Stimulated activated CD4-positive, alpha-beta T cell treated with anti-CD3 and anti-CD28 coated beads, Interleukin-1b, Interleukin-23, amount 100 ng/mL, for 1 hour (primary cell): ENCODE results near the gene ZNF780B.
"Not testable (repeated sequence)": the region's sequence is repeated elsewhere in the genome, so short reads cannot be mapped to it uniquely, and the experiment has no call there.

Source experiments
- DNase-seq, 2 donors: peaks; one replicate each; pipeline ENCODE4 v3.0.0-alpha.2; 2020; ENCODE audit warnings: low read depth in 2 of 2

ZNF780B gene

GRCh38 chr19:40055832-40056504, at the start of gene ZNF780B:
Gene ZNF780B (minus strand): TSS chr19:40056231. CDS start chr19:40050332, 5,899 bp downstream.
- peak; percentile 15 to 31 for DNase-seq

DNA sequence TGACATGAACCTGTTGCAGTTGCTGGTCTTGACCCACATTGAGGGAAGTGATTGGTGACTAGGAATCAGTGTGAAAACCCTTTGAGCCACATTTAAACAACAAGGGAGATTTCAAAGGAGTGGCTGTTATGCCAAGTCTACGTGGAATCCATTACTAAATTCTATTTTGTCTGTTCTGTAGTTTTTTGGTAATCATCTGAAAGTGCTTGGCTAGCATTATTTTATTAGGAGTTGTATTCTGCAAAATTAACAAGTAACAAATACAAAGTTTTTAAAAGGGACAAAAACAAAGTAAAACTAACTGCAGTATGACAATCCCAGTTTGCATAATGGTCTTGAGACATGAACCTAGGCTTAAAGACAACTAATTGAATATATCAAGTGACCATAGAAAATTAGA, 48.7 kb upstream of the ZNF780B start:
- no peak for DNase-seq

DNA sequence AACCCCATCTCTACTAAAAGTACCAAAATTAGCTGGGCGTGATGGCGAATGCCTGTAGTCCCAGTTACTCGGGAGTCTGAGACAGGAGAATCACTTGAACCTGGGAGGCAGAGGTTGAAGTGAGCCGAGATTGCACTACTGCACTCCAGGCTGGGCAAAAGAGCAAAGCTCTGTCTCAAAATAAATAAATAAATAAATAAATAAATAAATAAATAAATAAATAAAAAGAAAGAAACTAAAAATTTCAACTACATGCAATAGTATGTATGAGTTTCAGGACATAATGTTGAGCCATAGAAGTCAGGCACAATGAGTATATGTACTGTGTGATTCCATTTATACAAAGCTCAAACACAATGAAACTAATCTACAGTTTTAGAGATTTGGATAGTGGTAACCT, 47.6 kb upstream of the ZNF780B start:
- no peak for DNase-seq

DNA sequence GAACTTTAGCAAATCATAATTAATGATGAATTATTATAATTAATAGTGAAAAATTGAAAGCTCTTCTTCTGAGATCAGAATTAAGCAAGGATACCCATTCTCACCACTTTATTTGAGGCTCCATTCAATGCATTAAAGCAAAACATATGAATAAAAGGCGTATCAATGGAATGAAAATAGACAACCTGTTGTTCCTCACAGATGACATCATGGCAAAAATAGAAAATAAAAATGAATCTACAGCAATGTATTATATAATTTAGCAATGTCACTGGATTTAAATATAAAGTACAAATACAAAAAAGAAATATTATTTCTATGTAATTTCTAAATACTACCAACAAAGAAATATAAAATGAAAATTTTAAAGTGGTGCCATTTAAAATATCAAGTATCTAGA, 45.8 kb upstream of the ZNF780B start:
- no peak for DNase-seq

GRCh38 chr19:40093416-40093815, 37.4 kb upstream of the ZNF780B start:
- DNase-seq: no peak

- DNase-seq: no peak
Measured at GRCh38 chr19:40091205-40092129, 35.4 kb upstream of the ZNF780B start.

DNA sequence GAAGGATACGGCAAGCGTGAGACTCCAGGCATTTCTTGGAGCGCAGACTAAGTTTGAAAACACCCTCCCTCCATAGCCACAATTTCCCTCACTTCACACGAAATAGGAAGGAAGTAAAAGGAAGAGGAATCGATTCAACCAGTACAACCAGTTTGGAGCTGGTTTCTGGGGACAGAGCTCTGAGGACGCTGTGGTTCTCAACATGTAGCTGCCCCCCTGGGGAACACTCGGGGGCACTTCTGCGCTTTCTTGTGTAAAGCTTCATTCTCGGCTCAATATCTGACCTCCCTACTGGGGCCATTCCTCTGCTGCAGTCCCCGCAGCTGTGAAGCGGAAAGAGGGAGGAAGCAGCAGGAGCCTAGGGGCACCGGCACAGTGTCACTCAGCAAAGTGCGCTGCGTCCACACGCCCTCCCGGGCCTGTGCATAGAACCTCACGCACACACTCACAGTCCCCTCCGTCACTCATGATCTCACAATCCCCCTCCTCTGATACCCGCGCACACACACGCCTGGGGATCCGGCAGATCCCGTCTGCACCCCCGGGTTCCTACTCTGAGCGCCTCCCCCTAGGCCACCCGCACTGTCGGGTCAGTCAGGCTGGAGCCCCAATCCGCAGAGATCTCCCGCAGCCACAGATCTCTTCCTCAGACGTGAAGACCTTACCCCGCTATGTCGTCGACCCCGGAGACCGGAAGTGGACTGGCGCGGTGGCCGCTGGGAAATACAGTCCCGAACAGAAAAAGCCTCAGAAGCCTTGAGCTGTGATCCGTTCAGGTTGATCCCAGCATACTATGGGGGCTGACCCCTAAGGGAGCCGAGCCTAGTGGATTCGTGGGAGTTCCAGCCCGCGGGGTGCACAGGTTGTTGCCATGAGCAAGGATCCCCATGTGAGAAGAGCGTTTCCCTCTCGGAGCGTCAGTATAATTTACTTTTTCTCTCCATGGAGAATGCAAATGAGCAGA, 34.5 kb upstream of the ZNF780B start, which contains the start of gene ZNF780A:
Gene ZNF780A, minus strand, starts transcription at position 703 of the 964 bp plus-strand sequence. CDS start 6,190 bp downstream, outside the sequence.
- peak; percentile 28 to 50 for DNase-seq

DNA sequence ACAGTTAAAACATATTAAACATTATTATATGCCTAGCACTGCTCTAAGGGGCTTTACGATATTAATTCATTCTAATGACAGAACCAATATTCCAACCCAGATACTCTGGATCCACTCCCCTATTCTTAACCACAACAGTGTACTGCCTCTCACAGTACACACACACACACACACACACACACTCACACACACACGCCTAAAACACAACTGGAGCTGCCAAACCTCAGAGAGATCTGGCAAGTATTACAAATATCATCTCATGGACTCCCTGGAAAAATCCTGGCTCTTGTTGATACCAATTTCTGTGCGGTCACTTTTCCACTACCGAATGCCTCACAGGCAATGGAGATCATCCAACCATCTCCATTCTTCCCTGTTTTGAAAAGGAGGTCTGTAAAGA, 33.4 kb upstream of the ZNF780B start:
- DNase-seq: no peak

DNA sequence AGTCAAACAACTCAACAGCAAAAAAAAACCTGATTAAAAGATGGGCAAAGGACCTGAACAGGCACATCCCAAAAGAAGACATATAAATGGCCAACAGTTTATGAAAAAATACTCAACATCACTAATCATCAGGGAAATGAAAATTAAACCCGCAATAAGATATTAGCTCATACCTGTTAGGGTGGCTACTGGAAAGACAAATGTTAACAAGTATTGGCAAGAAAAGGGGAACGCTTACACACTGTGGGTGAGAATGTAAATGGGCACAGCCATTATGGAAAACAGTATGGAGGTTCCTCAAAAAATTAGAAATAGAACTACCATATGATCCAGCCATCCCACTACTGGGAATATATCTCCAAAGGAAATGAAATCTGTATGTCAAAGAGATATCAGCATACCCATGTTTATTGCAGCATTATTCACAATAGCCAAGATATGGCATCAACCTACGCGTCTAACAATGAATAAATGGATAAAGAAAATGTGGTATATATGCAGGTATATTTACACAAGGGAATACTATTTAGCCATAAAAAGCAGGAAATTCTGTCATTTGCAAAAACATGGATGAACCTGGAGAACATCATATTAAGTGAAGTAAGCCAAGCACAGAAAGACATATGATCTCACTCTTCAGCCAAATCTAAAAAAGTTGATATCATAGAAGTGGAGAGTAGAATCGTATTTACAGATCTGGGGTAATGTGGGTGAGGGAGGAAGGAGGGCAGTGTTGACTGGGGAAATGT, 32.4 kb upstream of the ZNF780B start:
- no peak for DNase-seq

GRCh38 chr19:40084948-40085347, 28.9 kb upstream of the ZNF780B start:
- no peak for DNase-seq

GRCh38 chr19:40081411-40081810, 25.4 kb upstream of the ZNF780B start:
- no peak for DNase-seq

- DNase-seq: no peak
Measured at GRCh38 chr19:40080289-40080688, 24.3 kb upstream of the ZNF780B start.

DNA sequence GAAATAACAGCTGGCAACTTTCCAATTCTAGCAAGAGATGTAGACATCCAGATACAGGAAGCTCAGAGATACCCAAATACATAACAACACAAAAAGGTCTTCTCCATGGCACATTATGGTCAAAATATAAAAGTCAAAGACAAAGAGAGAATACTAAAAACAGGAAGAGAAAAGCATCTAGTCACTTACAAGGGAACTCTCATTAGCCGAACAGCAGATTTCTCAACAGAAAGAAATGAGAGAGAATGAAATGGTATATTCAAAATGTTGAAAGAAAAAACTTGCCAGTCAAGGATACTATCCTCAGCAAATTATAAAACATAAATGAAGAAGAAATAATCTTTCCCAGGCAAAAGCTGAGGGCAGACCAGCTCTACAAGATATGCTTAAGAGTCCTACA, 22.3 kb upstream of the ZNF780B start:
- no peak for DNase-seq

- no peak for DNase-seq
Measured at GRCh38 chr19:40070058-40070457, 14.0 kb upstream of the ZNF780B start.

DNA sequence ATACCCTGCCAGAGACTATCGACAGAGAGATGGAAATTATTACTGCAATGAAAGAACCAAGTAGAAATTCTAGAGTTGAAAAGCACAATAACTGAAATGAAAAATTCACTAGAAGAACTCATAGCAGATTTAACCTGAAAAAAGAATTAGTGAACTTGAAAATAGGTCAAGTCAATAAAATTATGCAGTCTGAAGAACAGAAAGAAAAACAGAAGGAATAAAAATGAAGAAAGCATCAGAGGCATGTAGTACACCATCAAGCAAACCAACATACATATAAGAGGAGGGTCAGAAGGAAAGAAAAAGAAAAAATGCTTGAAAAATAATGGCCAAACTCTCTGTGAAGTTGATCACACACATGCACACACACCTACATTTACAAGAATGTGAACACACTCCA, 3.6 kb upstream of the ZNF780B start:
- DNase-seq: no peak

GRCh38 chr19:40057166-40057565, 1.1 kb upstream of the ZNF780B start:
- DNase-seq: no peak

DNA sequence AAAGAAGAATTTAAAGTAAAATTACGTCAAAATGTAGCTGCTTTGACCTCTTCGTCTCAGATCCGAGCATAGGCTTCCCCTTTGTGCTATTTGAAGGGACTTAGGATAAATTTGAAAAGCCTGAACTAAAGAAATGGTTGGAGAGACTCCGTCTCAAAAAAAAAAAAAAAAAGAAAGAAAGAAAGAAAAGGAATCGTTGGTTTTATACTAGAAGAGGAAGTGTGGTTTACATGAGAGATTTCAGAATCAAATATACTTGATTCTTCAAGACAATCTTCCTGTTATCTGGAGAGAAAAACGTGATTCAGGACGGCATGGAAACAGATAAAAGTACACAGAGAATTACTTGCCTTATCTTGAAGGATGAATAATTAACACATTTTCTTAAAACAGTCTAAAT, 474 bp upstream of the ZNF780B start:
- DNase-seq: no peak

GRCh38 chr19:40055049-40055448, 982 bp downstream of the ZNF780B start:
- DNase-seq: no peak

GRCh38 chr19:40054632-40055031, 1.4 kb downstream of the ZNF780B start:
- no peak for DNase-seq

GRCh38 chr19:40053491-40053890, 2.5 kb downstream of the ZNF780B start:
- DNase-seq: no peak

DNA sequence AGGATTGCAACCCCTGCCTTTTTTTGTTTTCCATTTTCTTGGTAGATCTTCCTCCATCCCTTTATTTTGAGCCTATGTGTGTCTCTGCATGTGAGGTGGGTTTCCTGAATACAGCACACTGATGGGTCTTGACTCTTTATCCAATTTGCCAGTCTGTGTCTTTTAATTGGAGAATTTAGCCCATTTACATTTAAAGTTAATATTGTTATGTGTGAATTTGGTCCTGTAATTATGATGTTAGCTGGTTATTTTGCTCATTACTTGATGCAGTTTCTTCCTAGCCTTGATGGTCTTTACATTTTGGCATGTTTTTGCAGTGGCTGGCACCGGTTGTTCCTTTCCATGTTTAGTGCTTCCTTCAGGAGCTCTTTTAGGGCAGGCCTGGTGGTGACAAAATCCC, 14.3 kb downstream of the ZNF780B start:
- not testable (repeated sequence) for DNase-seq
